Femur (tissue), 1 donor: ENCODE data around the gene RNF138.
"Not testable (repeated sequence)": the region's sequence is repeated elsewhere in the genome, so short reads cannot be mapped to it uniquely, and the experiment has no call there.

Source experiments
- DNase-seq: peaks from one replicate; pipeline ENCODE4 v3.0.0-alpha.2; 2017

RNF138 gene

DNA sequence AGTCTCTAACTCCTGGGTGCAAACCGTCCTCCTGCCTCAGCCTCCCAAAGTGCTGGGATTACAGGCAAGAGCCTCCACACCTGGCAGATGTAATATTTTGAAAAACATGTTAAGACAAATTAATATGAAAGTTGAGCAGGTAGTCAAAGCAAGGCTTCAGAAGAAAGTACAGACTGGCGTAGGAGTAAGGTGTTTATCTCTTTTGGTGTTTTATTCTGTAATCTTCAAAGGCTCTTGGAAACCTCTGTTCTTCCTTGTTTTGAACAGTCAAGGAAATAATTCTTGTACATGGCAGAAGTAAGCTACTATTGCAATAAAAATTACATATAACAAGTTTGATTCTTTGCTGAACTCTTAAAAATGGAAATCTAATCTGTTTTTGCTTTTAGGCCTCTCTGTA lies 5.3 kb downstream of the RNF138 start:
- no peak for DNase-seq

DNA sequence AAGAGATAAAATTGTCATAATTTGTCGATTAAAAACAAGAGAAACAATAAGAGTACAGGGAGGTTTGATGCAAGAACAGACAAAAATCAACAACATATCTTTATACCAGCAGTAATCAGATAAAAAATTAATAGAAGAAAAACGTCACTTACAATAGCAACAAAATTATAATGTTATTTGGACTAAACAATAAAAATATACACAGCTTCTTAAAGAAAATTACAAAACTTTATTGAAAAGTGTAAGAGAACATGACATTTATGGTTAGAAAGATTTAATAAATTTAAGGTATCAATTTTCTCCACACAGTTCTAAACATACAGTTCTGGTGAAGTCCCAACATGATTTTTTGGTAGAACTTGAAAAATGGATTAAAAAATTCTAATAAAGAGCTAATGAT lies 12.8 kb downstream of the RNF138 start:
- DNase-seq: no peak

DNA sequence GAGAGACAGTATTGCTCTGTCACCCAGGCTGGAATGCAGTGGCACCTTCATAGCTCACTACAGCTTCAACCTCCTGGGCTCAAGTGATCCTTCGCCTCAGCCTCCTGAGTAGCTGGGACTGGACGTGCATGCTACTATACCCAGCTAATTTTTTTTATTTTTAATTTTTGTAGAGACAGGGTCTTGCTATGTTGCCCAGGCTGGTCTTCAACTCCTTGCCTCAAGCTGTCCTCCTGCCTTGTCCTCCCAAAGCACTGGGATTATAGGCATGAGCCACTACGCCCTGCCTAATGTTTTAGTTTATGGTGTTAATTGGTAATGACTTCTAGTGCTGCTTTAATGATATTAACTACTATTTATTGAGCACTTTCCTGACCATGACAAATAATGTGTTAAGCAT lies 18.3 kb downstream of the RNF138 start:
- DNase-seq: no peak

DNA sequence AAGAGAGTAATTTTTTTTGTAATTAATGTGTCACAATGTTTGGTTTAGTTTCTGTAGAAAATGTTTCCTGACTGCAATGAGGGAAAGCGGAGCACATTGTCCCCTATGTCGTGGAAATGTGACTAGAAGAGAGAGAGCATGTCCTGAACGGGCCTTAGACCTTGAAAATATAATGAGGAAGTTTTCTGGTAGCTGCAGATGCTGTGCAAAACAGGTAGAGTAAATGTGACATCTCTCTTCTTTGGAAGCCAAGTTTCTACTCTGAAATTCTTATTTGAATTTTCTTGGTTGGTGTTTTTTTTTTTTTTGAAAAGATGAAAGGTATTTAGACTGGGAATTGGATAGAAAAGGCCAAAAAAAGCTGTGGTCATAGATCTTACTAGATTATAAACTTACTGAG lies 20.0 kb downstream of the RNF138 start:
- no peak for DNase-seq

DNA sequence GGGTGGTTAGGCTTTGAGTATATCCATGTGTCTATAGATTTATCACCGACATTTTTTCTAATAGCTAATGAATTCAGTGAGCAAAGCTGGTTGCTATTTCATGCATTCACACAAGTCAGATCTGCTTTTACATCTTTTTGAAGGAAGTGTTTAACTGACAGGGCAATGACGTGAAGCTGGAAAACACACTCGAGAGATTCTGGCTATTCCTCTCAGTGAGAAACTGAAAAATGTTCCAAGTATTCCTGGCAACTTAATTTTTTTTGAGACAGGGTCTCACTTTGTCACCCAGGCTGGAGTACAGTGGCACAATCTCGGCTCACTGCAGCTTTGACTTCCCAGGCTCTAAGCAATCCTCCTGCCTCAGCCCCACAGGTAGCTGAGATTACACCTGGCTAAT lies 21.2 kb downstream of the RNF138 start:
- DNase-seq: no peak

DNA sequence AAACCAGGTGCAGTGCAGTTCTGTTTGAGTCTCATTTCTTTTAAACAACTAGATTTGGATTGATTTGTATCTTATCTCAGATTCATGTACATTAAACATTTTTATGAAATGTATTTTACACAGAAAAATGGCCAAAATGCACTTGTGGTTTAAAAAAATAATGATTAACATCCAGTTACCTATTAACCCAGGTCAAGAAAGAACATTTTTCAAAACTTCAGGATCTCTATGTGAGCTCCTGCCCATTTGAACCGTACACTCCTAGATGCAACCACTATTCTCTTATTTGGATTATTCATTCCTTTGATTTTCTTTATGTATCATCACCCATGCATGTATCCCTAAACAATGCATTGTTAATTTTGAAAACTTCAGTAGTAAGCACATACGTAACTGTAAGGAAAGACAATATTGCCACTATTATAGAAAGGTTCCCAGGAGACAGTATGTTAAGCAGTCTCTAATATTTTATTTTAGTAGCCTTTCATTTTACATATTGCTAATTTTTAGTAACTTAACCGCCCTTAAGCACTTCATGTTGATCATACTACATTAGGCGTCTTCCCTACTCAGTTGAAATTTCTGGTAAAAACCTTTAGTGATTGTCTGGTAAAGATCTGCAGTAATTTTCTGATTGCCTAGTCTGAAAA lies 22.7 kb downstream of the RNF138 start:
- no peak for DNase-seq

DNA sequence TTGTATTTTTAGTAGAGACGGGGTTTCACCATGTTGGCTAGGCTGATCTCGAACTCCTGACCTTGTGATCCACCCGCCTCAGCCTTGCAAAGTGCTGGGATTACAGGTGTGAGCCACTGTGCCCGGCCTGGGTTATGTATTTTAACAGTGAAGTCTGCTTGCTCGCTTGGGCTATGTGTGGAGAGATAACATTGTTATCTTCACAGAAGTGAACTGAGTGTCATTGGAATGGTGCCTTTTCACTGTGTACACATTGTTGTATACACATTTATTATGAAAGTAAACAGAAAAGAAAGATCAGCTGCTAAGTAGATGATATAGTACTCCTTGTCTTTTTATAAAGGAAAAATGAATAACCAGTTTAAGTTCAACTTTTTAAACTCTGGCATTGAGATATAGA lies 30.4 kb downstream of the RNF138 start:
- no peak for DNase-seq

DNA sequence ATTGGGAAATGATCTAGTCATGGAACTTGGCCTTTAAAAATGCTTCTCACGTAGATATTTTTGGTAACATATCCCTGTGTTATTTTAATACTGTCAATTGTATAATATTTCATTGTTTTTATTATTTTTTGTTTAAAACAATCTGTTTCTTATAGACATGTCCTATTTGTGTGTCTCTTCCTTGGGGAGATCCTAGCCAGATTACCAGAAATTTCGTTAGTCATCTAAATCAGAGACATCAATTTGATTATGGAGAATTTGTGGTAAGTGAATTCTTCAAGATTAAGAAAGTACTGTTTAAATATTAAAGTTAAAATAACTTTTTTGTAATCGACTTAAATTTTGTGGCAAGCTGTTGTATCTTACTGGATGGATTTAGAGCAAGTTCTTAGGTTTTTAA lies 34.9 kb downstream of the RNF138 start:
- DNase-seq: no peak

DNA sequence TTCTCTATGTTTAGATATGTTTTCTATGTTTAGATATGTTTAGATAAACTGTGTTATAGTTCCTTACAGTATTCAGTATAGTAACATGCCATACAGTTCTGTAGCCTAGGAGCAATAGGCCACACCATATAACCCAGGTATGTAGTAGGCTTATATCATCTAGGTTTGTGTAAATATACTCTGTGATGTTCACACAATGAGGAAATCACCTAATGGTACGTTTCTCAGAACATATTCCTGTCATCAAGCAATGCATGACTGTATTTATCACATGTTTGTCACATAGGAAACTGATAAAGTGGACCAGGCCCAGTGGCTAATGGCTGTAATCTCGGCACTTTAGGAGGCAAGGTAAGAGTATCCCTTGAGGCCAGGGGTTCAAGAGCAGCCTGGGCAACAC lies 44.0 kb downstream of the RNF138 start:
- DNase-seq: no peak

DNA sequence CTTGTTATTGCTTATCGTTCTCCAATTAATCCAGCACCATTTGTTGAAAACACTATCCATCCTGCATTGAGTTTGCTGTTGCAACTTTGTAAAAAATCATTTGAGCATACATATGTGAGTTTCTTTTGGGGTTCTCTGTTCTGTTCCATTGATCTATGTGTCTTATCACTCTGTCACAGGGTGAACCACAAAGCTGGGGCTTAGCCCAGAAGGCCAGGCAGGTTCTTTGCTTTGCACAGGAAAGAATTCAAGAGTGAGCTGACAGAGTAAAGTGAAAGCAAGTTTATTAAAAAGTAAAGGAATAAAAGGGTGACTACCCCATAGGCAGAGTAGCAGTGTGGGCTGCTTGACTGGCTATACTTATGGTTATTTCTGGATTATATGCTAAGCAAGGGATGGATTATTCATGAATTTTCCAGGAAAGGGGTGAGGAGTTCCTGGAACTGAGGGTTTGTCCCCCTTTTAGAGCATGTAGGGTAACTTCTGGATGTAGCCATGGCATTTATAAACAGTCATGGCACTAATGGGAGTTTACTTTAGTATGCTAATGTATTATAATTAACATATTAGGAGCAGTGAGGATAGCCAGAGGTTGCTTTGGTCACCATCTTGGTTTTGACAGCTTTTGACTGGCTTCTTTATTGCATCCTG lies 46.8 kb downstream of the RNF138 start:
- no peak for DNase-seq

DNA sequence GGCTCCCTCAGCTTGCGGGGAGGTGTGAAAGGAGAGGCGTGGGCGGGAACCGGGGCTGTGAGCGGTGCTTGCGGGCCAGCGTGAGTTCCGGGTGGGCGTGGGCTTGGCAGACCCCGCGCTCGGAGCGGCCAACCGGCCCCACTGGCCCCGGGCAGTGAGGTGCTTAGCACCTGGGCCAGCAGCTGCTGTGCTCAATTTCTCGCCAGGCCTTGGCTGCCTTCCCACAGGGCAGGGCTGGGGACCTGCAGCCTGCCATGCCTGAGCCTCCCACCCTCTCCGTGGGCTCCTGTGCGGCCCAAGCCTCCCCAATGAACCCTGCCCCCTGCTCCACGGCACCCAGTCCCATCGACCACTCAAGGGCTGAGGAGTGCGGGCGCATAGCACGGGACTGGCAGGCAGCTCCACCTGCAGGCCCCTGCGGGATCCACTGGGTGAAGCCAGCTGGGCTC lies 48.2 kb downstream of the RNF138 start:
- no peak for DNase-seq

DNA sequence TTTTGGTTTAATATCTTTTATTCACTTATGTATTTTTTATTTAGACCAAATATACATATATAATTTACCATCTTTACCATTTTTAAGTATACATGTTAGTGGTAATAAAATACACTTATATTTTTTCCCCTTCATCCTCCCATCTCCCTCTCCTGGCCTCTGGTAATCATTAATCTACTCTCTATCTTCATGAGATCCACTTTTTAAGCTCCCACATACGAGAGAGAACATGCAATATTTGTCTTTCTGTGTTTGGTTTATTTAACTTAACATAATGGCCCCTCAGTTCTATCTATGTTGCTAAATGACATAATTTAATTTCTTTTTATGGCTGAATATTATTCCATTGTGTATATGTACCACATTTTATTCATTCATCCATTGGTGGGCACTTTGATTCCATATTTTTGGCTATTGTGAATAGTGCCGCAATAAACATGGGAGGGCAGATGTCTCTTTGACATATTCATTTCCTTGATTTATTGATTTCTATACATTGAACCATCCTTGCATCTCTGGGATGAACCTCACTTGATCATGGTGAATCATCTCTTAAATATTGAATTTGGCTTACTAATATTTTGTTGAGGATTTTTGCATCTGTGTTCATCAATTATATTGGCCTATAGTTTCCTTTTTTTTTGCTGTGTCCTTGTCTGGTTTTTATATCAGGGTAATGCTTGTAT lies 56.7 kb downstream of the RNF138 start:
- no peak for DNase-seq

DNA sequence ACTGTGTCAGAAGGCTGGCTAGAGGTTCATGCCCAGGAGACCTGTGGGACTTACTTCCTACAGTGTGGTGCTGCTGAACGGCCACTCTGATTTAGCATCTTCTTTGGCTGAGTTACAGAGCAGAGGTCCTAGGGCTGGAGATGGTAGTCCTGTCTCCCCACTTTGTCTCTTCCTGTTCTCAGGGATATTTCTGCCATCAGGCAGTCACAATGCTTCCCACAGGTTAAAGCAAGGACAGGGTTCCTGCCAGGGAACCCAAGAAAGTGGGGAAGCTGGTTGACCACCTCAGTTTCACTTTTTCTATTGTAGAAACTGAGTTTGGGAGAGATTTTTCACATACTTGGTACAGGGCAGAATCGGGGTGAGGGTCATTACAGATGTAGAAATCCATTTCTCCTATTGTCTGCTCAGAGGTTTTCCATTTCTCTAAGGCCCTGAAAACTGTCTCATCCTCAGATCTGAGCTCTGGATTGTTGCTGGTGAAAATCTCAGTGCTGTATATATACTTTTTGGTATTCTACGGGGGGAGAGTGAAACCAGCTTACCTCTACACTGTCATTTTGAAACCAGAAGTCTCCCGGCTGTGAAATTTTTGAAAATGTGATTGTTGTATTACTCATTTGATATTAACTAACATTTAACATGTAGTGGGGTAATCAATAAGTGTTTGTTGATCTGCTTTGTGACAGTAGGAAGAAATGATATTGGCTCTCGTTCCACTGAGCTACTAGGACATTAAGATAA lies 61.2 kb downstream of the RNF138 start:
- no peak for DNase-seq

DNA sequence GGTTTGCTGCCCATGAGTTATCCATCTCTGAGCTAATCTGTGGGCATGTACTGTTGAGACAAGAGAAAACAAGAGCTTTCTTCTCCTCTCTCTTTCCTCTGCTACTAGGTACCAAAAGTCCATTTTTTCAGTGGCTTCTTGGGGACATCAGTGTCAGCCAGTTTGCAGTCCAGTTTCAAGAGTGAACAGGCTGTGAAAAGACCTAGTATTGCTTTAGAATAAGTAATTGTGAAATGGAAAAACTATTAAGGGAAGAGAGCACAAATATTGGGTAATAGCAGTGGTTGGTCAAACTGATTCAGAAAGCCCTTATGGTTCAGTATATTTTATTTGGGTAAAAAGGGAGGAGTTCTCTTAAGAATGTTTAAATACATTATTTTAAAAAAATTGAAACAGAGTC lies 65.2 kb downstream of the RNF138 start:
- DNase-seq: no peak

DNA sequence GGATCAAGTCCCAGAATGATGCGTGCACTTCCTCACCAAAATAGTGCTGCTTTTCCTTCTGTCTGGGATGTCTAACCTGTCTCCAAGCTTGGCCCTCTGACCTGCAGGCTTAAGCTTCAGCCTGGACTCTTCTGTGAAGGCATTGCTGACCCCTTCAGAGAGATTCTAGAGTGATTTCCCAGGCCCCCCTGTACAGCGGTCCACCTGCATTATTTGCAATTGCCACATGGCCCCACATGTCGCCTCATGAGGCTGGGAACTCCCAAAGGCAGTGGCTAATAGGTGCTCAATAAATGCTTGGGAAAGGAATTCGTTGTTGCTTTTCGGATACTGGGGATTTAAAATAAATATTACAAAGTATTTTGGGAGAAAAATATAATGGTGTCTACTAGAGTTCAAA lies 65.9 kb downstream of the RNF138 start:
- no peak for DNase-seq

DNA sequence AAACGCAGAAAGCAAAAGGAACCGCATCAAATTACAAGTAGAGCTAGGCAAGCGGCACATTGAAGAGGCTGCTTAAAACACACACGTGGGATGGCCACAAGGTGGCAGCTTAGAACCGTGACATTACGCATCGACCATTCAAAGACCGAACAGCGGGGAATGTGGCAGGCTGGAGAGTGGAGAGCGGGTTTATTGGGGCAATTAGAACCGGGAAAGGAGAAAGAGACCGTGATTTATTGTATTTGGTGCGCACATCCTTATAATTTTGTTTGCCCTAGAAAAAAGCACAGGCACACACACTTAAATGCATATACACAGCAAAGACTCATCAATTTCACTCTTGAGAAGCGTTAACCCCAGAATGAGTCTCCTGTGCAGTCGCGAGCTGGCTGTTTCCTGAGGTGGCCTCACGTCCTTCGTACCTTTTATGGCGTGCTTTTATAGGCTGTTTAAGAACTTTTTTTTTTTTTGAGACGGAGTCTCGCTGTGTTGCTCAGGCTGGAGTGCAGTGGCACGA lies 66.5 kb downstream of the RNF138 start:
- peak; percentile 91 for DNase-seq

DNA sequence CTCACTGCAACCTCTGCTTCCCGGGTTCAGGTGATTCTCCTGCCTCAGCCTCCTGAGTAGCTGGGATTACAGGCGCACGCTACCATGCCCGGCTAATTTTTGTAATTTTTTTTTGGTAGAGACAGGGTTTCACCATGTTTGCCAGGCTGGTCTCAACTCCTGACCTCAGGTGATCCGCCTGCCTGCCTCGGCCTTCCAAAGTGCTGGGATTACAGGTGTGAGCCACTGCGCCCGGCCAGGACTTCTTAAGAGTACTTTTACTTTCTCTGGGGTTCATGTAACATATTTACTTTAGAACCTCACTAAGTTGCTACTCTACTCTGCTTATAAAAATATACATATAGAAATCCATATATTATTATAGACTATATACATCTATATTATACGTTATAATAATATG lies 67.0 kb downstream of the RNF138 start:
- not testable (repeated sequence) for DNase-seq

DNA sequence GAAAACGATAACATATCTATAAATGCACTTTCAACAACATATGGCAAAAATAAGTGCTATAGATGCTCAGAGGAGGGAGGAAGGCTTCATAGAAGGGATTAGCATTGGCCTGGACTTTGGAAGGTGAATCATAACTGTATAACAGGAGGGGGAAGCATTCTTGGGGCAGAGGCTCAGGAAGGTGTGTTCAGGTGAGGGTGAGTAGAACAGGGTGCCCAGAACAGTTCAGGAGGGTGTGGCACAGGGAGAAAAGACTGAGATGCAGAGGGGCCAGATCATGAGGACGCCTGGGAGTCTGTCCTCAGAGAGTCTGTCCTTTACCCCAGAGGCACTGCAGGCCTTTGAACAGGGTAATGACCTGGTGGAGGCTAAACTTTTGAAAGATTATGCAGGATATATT lies 68.9 kb downstream of the RNF138 start:
- DNase-seq: no peak

DNA sequence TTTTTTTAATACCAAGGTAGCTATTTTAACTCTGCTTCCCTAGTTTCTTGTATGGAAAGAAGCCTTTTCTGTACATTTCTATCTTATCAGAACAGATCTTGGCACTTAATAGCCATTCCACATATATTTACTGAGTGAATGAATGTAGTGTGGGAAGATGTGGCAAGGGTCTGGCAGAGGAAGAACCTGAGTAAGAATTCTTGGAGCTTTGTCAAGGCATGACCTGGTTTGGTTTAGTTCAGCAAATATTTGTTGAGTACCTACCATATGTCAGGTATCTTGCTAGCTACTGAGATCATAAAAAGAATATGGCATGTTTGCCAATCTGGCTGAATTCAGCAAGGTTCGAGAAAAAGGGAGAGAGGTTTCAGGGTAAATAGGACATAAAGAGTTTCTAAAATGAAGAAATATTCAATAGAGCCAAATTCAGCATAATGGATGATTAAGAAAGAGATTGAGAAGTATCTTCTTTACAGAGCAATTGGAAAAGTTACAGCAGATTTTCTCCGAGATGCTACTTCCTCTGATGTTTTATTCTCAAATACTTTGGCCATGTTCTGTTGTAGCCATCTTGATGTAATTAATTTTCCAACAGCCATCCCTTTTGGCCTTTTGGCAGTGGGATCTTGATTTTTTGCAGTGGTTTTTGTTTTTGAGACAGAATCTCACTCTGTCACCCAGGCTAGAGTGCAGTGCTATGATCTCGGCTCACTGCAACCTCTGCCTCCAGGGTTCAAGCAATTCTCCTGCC lies 76.5 kb downstream of the RNF138 start:
- DNase-seq: no peak

DNA sequence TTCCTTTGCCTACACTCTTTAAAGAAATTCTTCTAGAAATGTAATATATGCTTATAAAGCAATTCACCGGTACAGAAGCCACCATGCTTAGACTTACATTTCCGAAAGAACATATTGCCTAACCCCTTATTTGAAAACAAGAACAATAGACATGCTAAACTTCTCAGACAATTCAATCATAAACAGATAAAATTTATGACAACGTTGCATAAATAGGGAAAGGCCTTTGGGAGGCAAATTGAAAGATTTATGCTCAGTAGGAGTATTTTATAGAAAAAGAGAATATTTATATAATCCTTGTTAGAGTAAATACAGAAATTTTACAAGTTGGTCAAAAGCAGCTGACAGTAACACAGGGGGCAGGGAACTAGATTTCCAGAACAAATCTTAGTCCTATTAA lies 82.0 kb downstream of the RNF138 start:
- DNase-seq: no peak

DNA sequence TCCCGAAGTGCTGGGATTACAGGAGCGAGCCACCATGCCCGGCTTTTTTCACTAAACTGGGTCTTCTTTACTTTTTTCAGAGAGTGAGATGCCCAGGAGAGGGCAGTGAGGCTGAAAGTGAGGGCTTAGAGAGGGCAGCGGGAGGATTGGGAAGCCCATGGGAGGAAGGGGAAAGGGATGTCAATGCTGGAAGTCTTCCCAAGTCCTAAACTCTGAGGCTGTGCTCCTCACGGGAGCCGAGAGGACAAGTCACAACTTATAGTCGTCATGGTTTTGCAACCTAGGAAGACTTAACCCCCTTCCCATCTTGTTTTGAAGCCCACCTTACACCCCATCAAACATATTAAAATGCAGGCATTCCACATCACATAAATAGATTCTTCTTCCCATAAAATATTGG lies 83.0 kb downstream of the RNF138 start:
- no peak for DNase-seq

DNA sequence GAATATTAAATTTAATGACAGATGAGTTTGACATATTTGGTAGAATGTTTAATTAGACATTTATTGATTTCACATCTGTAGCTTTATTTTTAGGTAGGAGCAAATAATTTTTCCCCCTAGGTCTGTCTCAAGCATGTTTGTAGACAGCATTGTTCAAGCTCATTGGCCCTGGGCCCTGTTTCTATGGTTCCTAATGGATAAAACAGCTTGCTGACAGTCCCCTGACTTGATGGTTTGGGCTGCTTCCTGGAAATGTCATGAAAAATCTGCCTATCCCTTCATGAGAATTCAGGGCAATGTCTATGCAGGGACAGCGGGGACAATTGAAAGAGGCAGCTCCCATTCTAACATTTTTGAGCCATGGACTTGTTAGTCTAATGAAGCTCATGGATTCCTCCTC lies 83.6 kb downstream of the RNF138 start:
- DNase-seq: peak; percentile 81

DNA sequence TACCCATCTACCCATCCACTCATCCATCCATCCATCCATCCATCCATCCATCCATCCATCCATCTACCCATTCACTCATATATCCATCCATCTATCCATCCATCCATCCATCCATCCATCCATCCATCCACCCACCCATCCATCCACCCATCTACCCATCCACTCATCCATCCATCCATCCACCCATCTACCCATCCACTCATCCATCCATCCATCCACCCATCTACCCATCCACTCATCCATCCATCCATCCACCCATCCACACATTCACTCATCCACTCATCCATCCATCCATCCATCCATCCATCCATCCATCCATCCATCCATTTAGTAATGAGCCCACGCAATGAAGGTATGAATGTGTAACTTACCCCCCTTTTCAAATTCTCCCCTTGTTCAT lies 85.1 kb downstream of the RNF138 start:
- DNase-seq: not testable (repeated sequence)
